Hematopoietic multipotent progenitor cell (in vitro differentiated cells): ENCODE measurements around the gene TLR10. TPM values are rescaled to one million over a fixed set of nuclear protein-coding genes. Genes with fewer than 3 reads are reported as not detected.
"Not testable (repeated sequence)": the region's sequence is repeated elsewhere in the genome, so short reads cannot be mapped to it uniquely, and the experiment has no call there.

Experiments
- DNase-seq, 3 donors: peaks; one replicate each; pipeline ENCODE4 v3.0.0-alpha.2; 2011 to 2015; ENCODE audit warnings: low read depth in 2 of 3, low spot score in 2 of 3
- total RNA-seq: library from RNA; depleted of rRNA; stranded (reverse); fragments of >200 nt; gene quantifications from one replicate; pipeline ENCODE4 v1.2.3, GENCODE V29; 2012

Gene TLR10
- total RNA-seq = 0.27 TPM

GRCh38 chr4:38782452-38783108 lies at the start of gene TLR10:
TLR10 (minus strand) TSS chr4:38782990; CDS start chr4:38775590, 7,400 bp downstream.
- peak in 2 of 3 donors; percentile 59 to 70 for DNase-seq

GRCh38 chr4:38832206-38832605 lies 49.4 kb upstream of the TLR10 start:
- no peak for DNase-seq

GRCh38 chr4:38831653-38832052 lies 48.9 kb upstream of the TLR10 start:
- DNase-seq = no peak

GRCh38 chr4:38829237-38829636 lies 46.4 kb upstream of the TLR10 start:
- DNase-seq = no peak

- DNase-seq = no peak
Measured at GRCh38 chr4:38823766-38824165, 41.0 kb upstream of the TLR10 start.

GRCh38 chr4:38822748-38823303 lies 40.0 kb upstream of the TLR10 start:
- DNase-seq = no peak

- no peak for DNase-seq
Measured at GRCh38 chr4:38821739-38822138, 38.9 kb upstream of the TLR10 start.

- no peak for DNase-seq
Measured at GRCh38 chr4:38820329-38821061, 37.7 kb upstream of the TLR10 start.

GRCh38 chr4:38819569-38819968 lies 36.8 kb upstream of the TLR10 start:
- DNase-seq = no peak

GRCh38 chr4:38818441-38818976 lies 35.7 kb upstream of the TLR10 start:
- DNase-seq = no peak

- DNase-seq = peak in 2 of 3 donors; percentile 63 to 86
Measured at GRCh38 chr4:38815885-38816782, 33.3 kb upstream of the TLR10 start.

- no peak for DNase-seq
Measured at GRCh38 chr4:38814386-38814785, 31.6 kb upstream of the TLR10 start.

GRCh38 chr4:38811297-38811696 lies 28.5 kb upstream of the TLR10 start:
- no peak for DNase-seq

GRCh38 chr4:38807462-38807861 lies 24.7 kb upstream of the TLR10 start:
- DNase-seq = not testable (repeated sequence)

GRCh38 chr4:38806251-38806650 lies 23.5 kb upstream of the TLR10 start:
- DNase-seq = not testable (repeated sequence)

- DNase-seq = peak in 2 of 3 donors; percentile 55 to 66
Measured at GRCh38 chr4:38805530-38806145, 22.8 kb upstream of the TLR10 start.

- peak in 2 of 3 donors; percentile 78 to 90 for DNase-seq
Measured at GRCh38 chr4:38804654-38805295, 22.0 kb upstream of the TLR10 start, which contains the start of gene TLR1. TLR1 (minus strand) TSS chr4:38804791; CDS start chr4:38798831, 5,960 bp downstream.

GRCh38 chr4:38803833-38804653 lies 21.3 kb upstream of the TLR10 start:
- peak in 1 of 3 donors; percentile 8 for DNase-seq
